Ectodermal cell (in vitro differentiated cells): Measurements from ENCODE around the gene CPVL.

Experiments used
- H3K27ac ChIP-seq: 2 replicates; pipeline ENCODE4 v1.7.0; 2013; ENCODE audit warnings: mild to moderate bottlenecking, low read depth, low read length; ENCODE audit not compliant: insufficient read depth, poor library complexity, severe bottlenecking
- H3K27me3 ChIP-seq: 2 replicates; pipeline ENCODE4 v1.7.0; 2013; ENCODE audit warnings: mild to moderate bottlenecking, low read length; ENCODE audit not compliant: insufficient read depth, control insufficient read depth, poor library complexity, severe bottlenecking
- H3K36me3 ChIP-seq: one replicate; pipeline ENCODE4 v1.7.0; 2013; ENCODE audit warnings: low read length; ENCODE audit not compliant: control insufficient read depth, insufficient read depth
- H3K4me1 ChIP-seq: one replicate; pipeline ENCODE4 v1.7.0; 2013; ENCODE audit warnings: low read length; ENCODE audit not compliant: control insufficient read depth, insufficient read depth
- H3K4me3 ChIP-seq: 2 replicates; pipeline ENCODE4 v1.7.0; 2013; ENCODE audit warnings: low read depth, low read length, control low read depth; ENCODE audit not compliant: insufficient read depth
- H3K9me3 ChIP-seq: 2 replicates; pipeline ENCODE4 v1.7.0; 2013; ENCODE audit warnings: mild to moderate bottlenecking, low read length, moderate library complexity; ENCODE audit not compliant: control insufficient read depth
- WGBS, 2 experiments: methylation state at CpG; one replicate each; pipeline ENCODE4 v1.1.7; 2013; ENCODE audit warnings: missing lambda C conversion rate in 2 of 2; 5-methylcytosine and 5-hydroxymethylcytosine counted together

CPVL gene

GRCh38 chr7:29035044-29035740, 111.1 kb downstream of the CPVL start:
- Histone ChIP-seq H3K36me3 (no peaks in the 10 kb centered on the region), H3K4me3 (no peak overlapping the region), H3K27ac (no peak overlapping the region), H3K9me3 (no peaks in the 10 kb centered on the region), H3K4me1 (peaks cover 8% of the 10 kb centered on the region), H3K27me3 (no peaks in the 10 kb centered on the region)
- WGBS, 2 experiments = 86 to 89% methylated on average over 8 of the region's 8 CpGs

DNA sequence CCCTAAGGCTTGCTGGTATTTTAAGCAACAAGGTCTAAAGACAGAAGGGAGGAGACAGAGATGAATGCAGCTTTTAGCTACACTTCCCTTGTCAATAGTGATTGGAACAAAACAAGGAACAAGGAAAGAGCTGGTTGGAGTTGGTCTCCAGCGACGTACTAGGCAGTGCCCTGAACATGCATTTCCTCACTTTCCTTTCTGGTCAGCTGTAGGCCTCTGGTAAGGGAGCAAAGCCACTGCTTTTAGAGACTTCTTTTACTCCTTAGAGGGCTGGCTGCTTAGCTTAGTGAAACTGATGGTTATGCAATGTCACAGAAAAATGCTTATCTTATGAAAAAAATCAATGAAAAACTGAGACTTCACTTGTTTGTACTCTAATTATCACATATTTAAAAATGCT, 112.8 kb downstream of the CPVL start:
- Histone ChIP-seq H3K4me1 (peaks cover 8% of the 10 kb centered on the region), H3K4me3 (no peak overlapping the region), H3K9me3 (no peaks in the 10 kb centered on the region), H3K27ac (no peak overlapping the region), H3K27me3 (no peaks in the 10 kb centered on the region), H3K36me3 (peaks cover 3% of the 10 kb centered on the region)
- WGBS, 2 experiments = 87 to 88% methylated on average over 2 of the region's 2 CpGs

- 90 to 92% methylated on average over 4 of the region's 4 CpGs for WGBS, 2 experiments
- Histone ChIP-seq H3K36me3 (peaks cover 3% of the 10 kb centered on the region), H3K27me3 (no peaks in the 10 kb centered on the region), H3K27ac (no peak overlapping the region), H3K4me1 (peaks cover 4% of the 10 kb centered on the region), H3K9me3 (no peaks in the 10 kb centered on the region), H3K4me3 (no peak overlapping the region)
Observed at GRCh38 chr7:29032146-29032545, 114.2 kb downstream of the CPVL start.

GRCh38 chr7:29030781-29031275, 115.5 kb downstream of the CPVL start:
- Histone ChIP-seq H3K27me3 (no peaks in the 10 kb centered on the region), H3K9me3 (no peaks in the 10 kb centered on the region), H3K4me1 (peaks cover 4% of the 10 kb centered on the region), H3K36me3 (peaks cover 3% of the 10 kb centered on the region), H3K27ac (no peak overlapping the region), H3K4me3 (no peak overlapping the region)
- WGBS, 2 experiments = 78 to 93% methylated on average over 3 of the region's 3 CpGs

DNA sequence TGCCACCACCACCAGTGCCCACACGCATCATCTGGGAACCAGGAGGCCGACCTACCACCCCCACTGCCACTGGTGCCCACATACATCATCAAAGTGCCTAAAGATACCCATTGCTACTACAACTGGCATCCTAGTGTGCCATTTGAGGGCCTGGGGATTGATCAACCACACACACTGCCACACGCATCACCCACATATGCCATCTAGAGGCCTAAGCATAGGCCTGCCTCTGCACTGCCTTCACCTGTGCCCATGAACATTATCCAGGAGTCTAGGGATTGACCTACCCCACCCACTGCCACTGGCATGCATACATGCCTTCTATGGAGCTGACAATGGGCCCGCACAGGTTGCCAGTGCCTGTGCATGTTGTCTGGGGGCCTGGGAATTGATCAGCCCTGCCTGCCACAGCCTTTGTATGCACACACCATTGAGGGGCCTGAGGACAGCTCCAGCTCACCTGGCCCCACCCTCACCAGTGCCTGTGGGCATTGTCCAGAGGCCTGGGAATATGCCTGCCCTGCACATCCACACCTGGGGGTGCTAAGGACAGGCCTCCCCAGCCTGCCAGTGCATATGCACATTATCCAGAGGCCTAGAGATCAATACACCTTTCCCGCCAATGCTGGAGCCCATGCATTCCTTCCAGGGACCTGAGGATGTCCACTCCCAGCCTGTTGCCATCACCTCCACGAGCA, 123.9 kb downstream of the CPVL start:
- Histone ChIP-seq H3K9me3 (no peaks in the 10 kb centered on the region), H3K36me3 (no peaks in the 10 kb centered on the region), H3K27me3 (no peaks in the 10 kb centered on the region), H3K27ac (no peak overlapping the region), H3K4me3 (no peak overlapping the region), H3K4me1 (no peaks in the 10 kb centered on the region)
- 91 to 94% methylated on average over 6 of the region's 6 CpGs for WGBS, 2 experiments

DNA sequence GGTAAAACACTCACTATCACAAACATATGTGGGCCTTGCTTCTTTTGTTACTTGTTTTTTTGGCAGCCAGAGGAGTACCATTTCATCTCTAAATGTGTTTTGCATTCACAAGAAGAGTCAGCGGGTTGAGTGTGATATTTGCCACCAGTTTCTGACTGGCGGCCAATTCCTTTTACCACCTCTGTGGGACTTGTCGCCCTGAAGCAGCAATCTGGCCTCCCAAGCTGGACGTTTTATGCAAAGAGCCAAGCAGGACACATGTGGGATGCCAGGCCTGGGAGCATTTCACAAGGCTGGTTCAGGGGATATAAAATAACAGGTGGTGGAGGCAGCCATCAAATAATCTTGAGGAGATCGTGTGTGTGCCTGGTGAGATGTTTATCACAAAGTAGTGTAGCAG, 126.4 kb downstream of the CPVL start:
- Histone ChIP-seq H3K27me3 (no peaks in the 10 kb centered on the region), H3K9me3 (no peaks in the 10 kb centered on the region), H3K4me1 (no peaks in the 10 kb centered on the region), H3K27ac (no peak overlapping the region), H3K4me3 (no peak overlapping the region), H3K36me3 (no peaks in the 10 kb centered on the region)
- 90 to 94% methylated on average over 5 of the region's 5 CpGs for WGBS, 2 experiments

- no peak overlapping the region for H3K4me3 ChIP-seq
- WGBS, 2 experiments = 88 to 91% methylated on average over 6 of the region's 6 CpGs
- no peak overlapping the region for H3K27ac ChIP-seq
- H3K9me3 ChIP-seq = no peaks in the 10 kb centered on the region
- no peaks in the 10 kb centered on the region for H3K27me3 ChIP-seq
- H3K4me1 ChIP-seq = no peaks in the 10 kb centered on the region
- no peaks in the 10 kb centered on the region for H3K36me3 ChIP-seq
Observed at GRCh38 chr7:29019387-29019786, 127.0 kb downstream of the CPVL start.

DNA sequence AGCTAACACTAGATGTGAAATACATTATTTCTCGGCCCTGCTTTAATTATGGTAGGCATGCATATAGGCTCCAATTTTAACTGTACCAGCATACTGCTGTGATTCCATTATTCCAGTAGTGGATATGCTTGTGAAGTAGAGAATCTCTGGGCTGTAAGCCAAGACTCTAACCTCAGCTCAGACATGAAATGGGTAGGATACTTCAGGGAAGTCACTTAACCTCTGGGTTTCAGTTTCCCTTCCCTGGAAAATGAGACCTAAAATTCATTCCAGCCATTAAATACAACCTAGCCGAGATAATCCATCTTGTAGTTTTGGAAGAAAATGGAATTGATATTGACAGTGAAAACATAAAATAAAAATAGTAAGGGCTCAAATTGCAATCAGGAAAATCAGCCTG, 128.6 kb downstream of the CPVL start:
- Histone ChIP-seq H3K36me3 (no peaks in the 10 kb centered on the region), H3K4me3 (no peak overlapping the region), H3K4me1 (no peaks in the 10 kb centered on the region), H3K27ac (no peak overlapping the region), H3K27me3 (no peaks in the 10 kb centered on the region), H3K9me3 (no peaks in the 10 kb centered on the region)
- WGBS, 2 experiments = 94 to 100% methylated on average over 1 to 2 of the region's 2 CpGs

DNA sequence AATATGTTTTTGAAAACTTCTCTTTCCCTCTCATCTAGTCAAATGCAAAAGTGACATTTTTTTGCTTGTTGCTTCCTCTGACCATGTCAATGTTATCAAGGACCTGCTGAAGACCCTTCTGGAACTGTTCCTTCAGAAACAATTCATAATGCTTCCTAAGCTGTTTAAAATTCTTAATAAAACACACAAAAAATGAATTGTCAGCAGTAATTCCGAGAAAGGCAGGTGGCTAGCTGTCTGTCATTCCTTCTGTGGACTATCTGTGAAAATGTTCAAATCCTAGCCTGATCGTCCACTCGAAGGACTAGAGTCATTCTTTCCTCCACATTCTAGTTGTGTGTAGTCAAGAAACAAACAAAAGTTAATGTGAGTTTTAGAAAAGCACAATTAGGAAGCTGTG, 131.6 kb downstream of the CPVL start:
- 92 to 98% methylated on average over 3 of the region's 3 CpGs for WGBS, 2 experiments

GRCh38 chr7:29013931-29014330, 132.4 kb downstream of the CPVL start:
- no peaks in the 10 kb centered on the region for H3K27me3 ChIP-seq
- H3K9me3 ChIP-seq = no peaks in the 10 kb centered on the region
- H3K36me3 ChIP-seq = no peaks in the 10 kb centered on the region
- no peak overlapping the region for H3K27ac ChIP-seq
- H3K4me1 ChIP-seq = no peaks in the 10 kb centered on the region
- WGBS, 2 experiments = 82 to 92% methylated on average over 3 of the region's 3 CpGs
- H3K4me3 ChIP-seq = no peak overlapping the region

More for the DNA sequence above, 131.6 kb downstream of the CPVL start:
- Histone ChIP-seq H3K9me3 (no peaks in the 10 kb centered on the region), H3K27me3 (no peaks in the 10 kb centered on the region), H3K36me3 (no peaks in the 10 kb centered on the region), H3K4me1 (no peaks in the 10 kb centered on the region), H3K4me3 (no peak overlapping the region), H3K27ac (no peak overlapping the region)
